Activated CD4-positive, alpha-beta T cell treated with anti-CD3 and anti-CD28 coated beads, Interleukin-2, amount 10 ng/mL, durations not matched to agents 7 days and 5 days (primary cell): Measurements from ENCODE around the gene DNAH12. TPM values are rescaled to one million over a fixed set of nuclear protein-coding genes. Genes with fewer than 3 reads are reported as not detected.

Source experiments
- CTCF ChIA-PET: fragments of 350-600 bp; sonication (Branson Sonifier 250); formaldehyde crosslinking; loops from one replicate; lab custom pipeline; 2021; ENCODE audit warnings: antibody characterized with exemption; lab: Charles Lee
- POLR2A ChIA-PET: fragments of 350-600 bp; sonication (Branson Sonifier 250); formaldehyde crosslinking; loops from one replicate; lab custom pipeline; 2021; ENCODE audit warnings: antibody characterized with exemption; lab: Charles Lee
- DNase-seq: peaks from one replicate; pipeline ENCODE4 v3.0.0-alpha.2; 2020
- H3K27ac Mint-ChIP-seq: one replicate; pipeline ENCODE4 v1.8.0; 2021; ENCODE audit warnings: mild to moderate bottlenecking, moderate library complexity, mixed read lengths
- H3K27me3 Mint-ChIP-seq: one replicate; pipeline ENCODE4 v1.8.0; 2021; ENCODE audit warnings: mixed read lengths
- H3K36me3 Mint-ChIP-seq: one replicate; pipeline ENCODE4 v1.8.0; 2021; ENCODE audit warnings: low read depth, mixed read lengths
- H3K4me1 Mint-ChIP-seq: one replicate; pipeline ENCODE4 v1.8.0; 2021; ENCODE audit warnings: mixed read lengths
- H3K4me3 Mint-ChIP-seq: one replicate; pipeline ENCODE4 v1.8.0; 2021; ENCODE audit warnings: mild to moderate bottlenecking, moderate library complexity, mixed read lengths
- H3K9me3 Mint-ChIP-seq: one replicate; pipeline ENCODE4 v1.8.0; 2021; ENCODE audit warnings: mixed read lengths
- total RNA-seq, 2 experiments: library from RNA; stranded (reverse); gene quantifications; one replicate each; pipeline ENCODE4 v1.2.3, GENCODE V29; 2021

Gene DNAH12
- total RNA-seq, 2 experiments from 2014 or later = 0.06 to 0.10 TPM

DNA sequence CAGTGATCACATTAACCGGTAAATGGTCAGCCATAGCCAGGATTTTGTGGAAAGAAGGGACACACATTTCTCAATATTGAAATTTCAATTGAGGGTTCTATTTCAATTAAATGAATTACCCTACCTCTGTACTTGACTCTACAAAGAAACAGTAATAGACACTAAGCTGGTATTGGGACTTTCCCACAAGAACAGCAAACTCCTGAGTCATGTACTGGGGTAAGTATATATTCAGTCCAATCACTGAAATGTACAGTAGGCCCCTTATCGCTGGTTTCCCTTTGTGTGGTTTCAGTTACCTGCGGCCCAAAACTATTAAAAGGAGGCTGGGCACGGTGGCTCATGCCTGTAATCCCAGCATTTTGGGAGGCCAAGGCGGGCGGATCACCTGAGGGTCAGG is 269.3 kb downstream of the DNAH12 start:
- no peaks in the 10 kb centered on the region for H3K27me3 Mint-ChIP-seq
- CTCF ChIA-PET = no interaction called here
- H3K4me1 Mint-ChIP-seq = no peaks in the 10 kb centered on the region
- no peak overlapping the region for H3K4me3 Mint-ChIP-seq
- H3K27ac Mint-ChIP-seq = no peak overlapping the region
- POLR2A ChIA-PET = no interaction called here
- H3K9me3 Mint-ChIP-seq = peaks cover 5% of the 10 kb centered on the region
- no peak for DNase-seq
- peaks cover 18% of the 10 kb centered on the region for H3K36me3 Mint-ChIP-seq

DNA sequence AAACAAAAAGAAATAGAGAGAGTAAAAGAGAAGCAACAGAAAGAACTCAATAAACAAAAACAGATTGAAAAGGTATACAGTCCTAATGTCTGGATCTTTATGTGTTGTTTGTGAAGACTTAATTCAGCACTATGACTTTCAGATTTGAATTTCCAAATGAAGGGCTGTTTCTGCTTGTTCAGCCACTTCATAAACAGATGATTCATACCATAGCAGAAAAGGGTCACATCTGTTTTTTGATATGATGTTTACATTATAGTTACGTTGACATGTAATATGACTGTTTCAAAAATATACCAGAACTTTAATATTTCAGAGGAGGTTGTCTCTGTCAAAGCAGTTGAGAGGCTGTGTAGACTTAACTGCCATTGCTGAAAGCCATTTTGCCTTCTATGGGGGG is 275.7 kb downstream of the DNAH12 start:
- ChIA-PET CTCF (no interaction called here), POLR2A (no interaction called here)
- peaks cover 53% of the 10 kb centered on the region for H3K36me3 Mint-ChIP-seq
- H3K27me3 Mint-ChIP-seq = no peaks in the 10 kb centered on the region
- peaks cover 6% of the 10 kb centered on the region for H3K9me3 Mint-ChIP-seq
- H3K4me3 Mint-ChIP-seq = no peak overlapping the region
- H3K4me1 Mint-ChIP-seq = no peaks in the 10 kb centered on the region
- DNase-seq = no peak
- no peak overlapping the region for H3K27ac Mint-ChIP-seq

DNA sequence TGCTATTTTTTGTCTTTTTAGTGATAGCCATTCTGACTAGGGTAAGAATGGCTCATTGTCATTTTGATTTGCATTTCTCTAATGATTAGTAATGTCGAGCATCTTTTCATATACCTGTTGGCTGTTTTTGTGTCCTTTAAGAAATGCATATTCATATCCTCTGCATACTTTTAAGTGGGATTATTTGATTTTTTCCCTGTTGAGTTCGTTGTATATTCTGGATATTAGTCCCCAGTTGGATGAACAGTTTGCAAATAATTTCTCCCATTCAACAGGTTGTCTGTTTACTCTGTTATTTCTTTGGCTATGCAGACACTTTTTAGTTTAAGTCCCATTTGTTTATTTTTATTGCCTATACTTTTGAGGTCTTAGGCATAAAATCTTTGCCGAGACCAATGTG is 282.2 kb downstream of the DNAH12 start:
- peaks cover 68% of the 10 kb centered on the region for H3K36me3 Mint-ChIP-seq
- DNase-seq = no peak
- ChIA-PET POLR2A (no interaction called here), CTCF (no interaction called here)
- H3K4me1 Mint-ChIP-seq = no peaks in the 10 kb centered on the region
- H3K9me3 Mint-ChIP-seq = peaks cover 8% of the 10 kb centered on the region
- no peak overlapping the region for H3K27ac Mint-ChIP-seq
- no peak overlapping the region for H3K4me3 Mint-ChIP-seq
- no peaks in the 10 kb centered on the region for H3K27me3 Mint-ChIP-seq

DNA sequence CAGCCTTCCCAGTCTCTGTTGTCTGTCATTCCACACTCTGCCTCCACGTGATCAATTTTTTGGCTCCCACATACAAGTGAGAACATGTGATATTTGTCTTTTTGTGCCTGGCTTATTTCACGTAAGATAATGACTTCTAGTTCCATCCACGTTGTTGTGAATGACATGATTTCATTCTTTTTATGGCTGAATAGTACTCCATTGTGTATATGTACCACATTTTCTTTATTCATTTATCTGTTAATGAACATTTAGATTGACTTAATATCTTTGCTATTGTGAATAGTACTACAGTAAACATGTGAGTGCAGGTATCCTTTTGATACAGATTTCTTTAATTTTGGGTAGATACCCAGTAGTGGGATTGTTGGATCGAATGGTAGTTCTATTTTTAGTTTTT is 283.0 kb downstream of the DNAH12 start:
- Mint-ChIP-seq H3K9me3 (peaks cover 8% of the 10 kb centered on the region), H3K4me1 (no peaks in the 10 kb centered on the region), H3K27me3 (no peaks in the 10 kb centered on the region), H3K36me3 (peaks cover 62% of the 10 kb centered on the region), H3K4me3 (no peak overlapping the region), H3K27ac (no peak overlapping the region)
- ChIA-PET CTCF (no interaction called here), POLR2A (no interaction called here)
- DNase-seq = no peak

DNA sequence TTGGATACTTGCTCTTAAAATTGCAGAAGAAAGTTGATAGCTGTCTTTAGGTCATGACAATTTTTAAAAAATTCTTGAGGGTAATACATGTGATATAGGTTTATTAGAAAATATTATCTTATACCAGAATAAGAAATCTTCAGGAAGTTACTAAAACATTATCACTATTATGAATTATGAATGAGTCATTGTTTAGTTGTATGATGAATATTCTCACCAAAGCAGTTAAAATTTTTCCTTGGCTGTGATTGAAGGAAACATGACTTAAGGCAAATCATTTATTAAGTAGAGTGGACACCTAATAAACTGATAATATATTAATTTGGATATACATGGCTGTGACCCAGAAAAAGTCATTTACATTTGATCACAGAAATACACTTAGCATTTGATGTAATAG is 286.5 kb downstream of the DNAH12 start:
- H3K4me3 Mint-ChIP-seq = no peak overlapping the region
- H3K27me3 Mint-ChIP-seq = no peaks in the 10 kb centered on the region
- H3K27ac Mint-ChIP-seq = no peak overlapping the region
- peaks cover 40% of the 10 kb centered on the region for H3K36me3 Mint-ChIP-seq
- no peaks in the 10 kb centered on the region for H3K4me1 Mint-ChIP-seq
- DNase-seq = no peak
- ChIA-PET POLR2A (interaction anchor here (0.6 kb wide), 1 partner anchor 346 kb away, joined by 7 read pairs; no protein-coding TSS in a partner anchor), CTCF (no interaction called here)
- no peaks in the 10 kb centered on the region for H3K9me3 Mint-ChIP-seq

DNA sequence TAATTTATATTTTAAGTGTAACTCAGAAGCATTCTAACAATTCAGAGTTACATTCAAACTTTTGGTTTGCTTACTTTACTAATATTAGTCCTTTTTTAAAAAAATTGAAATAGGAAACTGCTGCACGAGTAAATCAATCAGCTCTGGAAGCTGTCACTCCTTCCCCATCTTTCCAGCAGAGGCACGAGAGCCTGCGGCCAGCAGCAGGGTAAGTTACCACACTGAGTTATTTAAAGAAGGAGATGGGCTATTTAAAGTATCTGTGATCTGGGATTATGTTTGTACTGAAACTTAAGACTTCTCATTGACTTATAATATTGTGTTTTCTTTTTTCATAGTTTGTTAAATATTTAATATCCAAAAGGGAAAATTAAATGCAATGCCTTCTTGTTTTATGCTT is 287.3 kb downstream of the DNAH12 start:
- Mint-ChIP-seq H3K36me3 (peaks cover 38% of the 10 kb centered on the region), H3K27me3 (no peaks in the 10 kb centered on the region), H3K27ac (no peak overlapping the region), H3K9me3 (no peaks in the 10 kb centered on the region), H3K4me1 (no peaks in the 10 kb centered on the region), H3K4me3 (no peak overlapping the region)
- no peak for DNase-seq
- ChIA-PET POLR2A (no interaction called here), CTCF (no interaction called here)

DNA sequence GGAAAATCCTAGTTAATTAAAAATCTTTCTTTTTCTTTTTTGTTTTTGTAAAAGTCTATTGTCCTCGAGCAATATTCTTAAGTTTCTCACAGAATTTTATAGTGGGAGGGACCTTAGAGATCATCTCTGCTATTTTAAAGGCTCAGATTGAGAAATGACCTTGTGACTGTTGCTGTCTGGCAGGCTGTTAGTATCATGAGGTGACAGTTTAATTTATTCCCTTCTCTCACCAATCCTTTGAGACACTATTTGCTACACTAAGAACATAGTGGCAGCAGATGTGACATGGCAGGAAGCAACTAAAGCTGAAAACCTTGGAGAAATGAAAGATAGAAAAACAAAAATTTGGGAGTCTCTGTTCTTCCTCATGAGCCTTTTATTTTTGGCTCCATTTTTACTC is 291.7 kb downstream of the DNAH12 start:
- Mint-ChIP-seq H3K4me3 (no peak overlapping the region), H3K27me3 (no peaks in the 10 kb centered on the region), H3K27ac (no peak overlapping the region), H3K9me3 (no peaks in the 10 kb centered on the region), H3K4me1 (no peaks in the 10 kb centered on the region), H3K36me3 (peaks cover 26% of the 10 kb centered on the region)
- ChIA-PET CTCF (no interaction called here), POLR2A (no interaction called here)
- DNase-seq = no peak

DNA sequence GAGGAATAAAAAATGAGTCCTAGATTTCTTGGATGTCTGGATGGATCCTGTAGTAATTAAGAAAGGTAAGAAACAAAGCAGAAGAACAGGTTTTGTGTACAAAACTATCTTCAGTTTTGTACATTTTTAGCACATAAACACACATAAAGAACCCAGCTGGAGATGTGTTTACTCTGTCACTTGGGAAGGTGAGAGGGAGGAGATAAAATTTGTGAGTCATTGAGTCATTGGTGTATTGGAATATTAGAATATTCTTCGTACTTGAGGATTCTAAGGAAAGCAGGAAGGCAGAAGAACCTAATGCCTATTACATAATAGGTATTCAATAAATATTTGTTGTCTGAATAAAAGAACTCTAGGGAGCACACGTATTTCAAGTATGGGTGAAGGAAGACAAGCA is 299.2 kb downstream of the DNAH12 start:
- H3K9me3 Mint-ChIP-seq = no peaks in the 10 kb centered on the region
- POLR2A ChIA-PET = no interaction called here
- H3K36me3 Mint-ChIP-seq = peaks cover 35% of the 10 kb centered on the region

More for the DNA sequence above, 299.2 kb downstream of the DNAH12 start:
- no peak for DNase-seq
- Mint-ChIP-seq H3K4me1 (no peaks in the 10 kb centered on the region), H3K27me3 (no peaks in the 10 kb centered on the region), H3K27ac (no peak overlapping the region), H3K4me3 (no peak overlapping the region)
- CTCF ChIA-PET = interaction anchor here (1.4 kb wide), 1 partner anchor 34 kb away, joined by 3 read pairs; no protein-coding TSS in a partner anchor

Other genes with a start within 250 kb of the DNAH12 start
- 10 to 100 TPM; 24.5 to 26.8 TPM for gene PDE12, start 11.9 kb upstream of the DNAH12 start, total RNA-seq
- 10 to 100 TPM; 42.3 to 50.3 TPM for gene ARF4, start 53.0 kb upstream of the DNAH12 start, total RNA-seq
- gene DENND6A, start 148.7 kb upstream of the DNAH12 start, total RNA-seq = 10 to 100 TPM; 26.3 to 28.1 TPM
- 10 to 100 TPM; 47.2 to 51.2 TPM for gene SLMAP, start 212.0 kb upstream of the DNAH12 start, total RNA-seq